Mesenchymal stem cell (in vitro differentiated cells and primary cell): Measurements from ENCODE around the gene CPLX1.

Experiments
- DNase-seq: peaks from one replicate; pipeline ENCODE4 v3.0.0-alpha.2; 2013
- H2AFZ ChIP-seq: one replicate; pipeline ENCODE4 v1.6.1; 2013; ENCODE audit warnings: low read depth, mild to moderate bottlenecking, control low read depth, inconsistent platforms, low read length, moderate library complexity
- H2AK5ac ChIP-seq: 2 replicates; pipeline ENCODE4 v1.6.1; 2013; ENCODE audit warnings: low read length, moderate library complexity, mild to moderate bottlenecking, inconsistent platforms; ENCODE audit not compliant: severe bottlenecking
- H2BK120ac ChIP-seq: one replicate; pipeline ENCODE4 v1.6.1; 2013; ENCODE audit warnings: low read depth, mild to moderate bottlenecking, inconsistent platforms, low read length, moderate library complexity
- H2BK12ac ChIP-seq, 2 experiments: one replicate each; pipeline ENCODE4 v1.6.1; 2013; ENCODE audit warnings: inconsistent platforms in 2 of 2, low read length in 2 of 2, mild to moderate bottlenecking in 2 of 2, moderate library complexity in 2 of 2, control low read depth in 1 of 2
- H2BK15ac ChIP-seq: one replicate; pipeline ENCODE4 v1.6.1; 2013; ENCODE audit warnings: mild to moderate bottlenecking, low read depth, inconsistent platforms; ENCODE audit not compliant: poor library complexity, severe bottlenecking
- H2BK5ac ChIP-seq: 2 replicates; pipeline ENCODE4 v1.6.1; 2013; ENCODE audit warnings: low read depth, mild to moderate bottlenecking, low read length, control low read depth, inconsistent platforms; ENCODE audit not compliant: poor library complexity, severe bottlenecking
- H3K14ac ChIP-seq, 2 experiments: one replicate each; pipeline ENCODE4 v1.6.1; 2013; ENCODE audit warnings: inconsistent platforms in 2 of 2, low read length in 2 of 2, control low read depth in 1 of 2, mild to moderate bottlenecking in 1 of 2, moderate library complexity in 1 of 2
- H3K18ac ChIP-seq, 2 experiments: one replicate each; pipeline ENCODE4 v1.6.1; 2013; ENCODE audit warnings: inconsistent platforms in 2 of 2, low read length in 2 of 2, control low read depth in 1 of 2, low read depth in 1 of 2, mild to moderate bottlenecking in 1 of 2
- H3K23ac ChIP-seq, 2 experiments: one replicate each; pipeline ENCODE4 v1.6.1; 2013; ENCODE audit warnings: inconsistent platforms in 2 of 2, low read length in 2 of 2, mild to moderate bottlenecking in 2 of 2, moderate library complexity in 2 of 2, control low read depth in 1 of 2
- H3K27ac ChIP-seq: 2 replicates; pipeline ENCODE4 v1.5.1; 2013; ENCODE audit warnings: mild to moderate bottlenecking, moderate library complexity, low read length, control low read depth, inconsistent platforms; ENCODE audit not compliant: poor library complexity, severe bottlenecking
- H3K27me3 ChIP-seq, 2 experiments: 2 replicates each; pipeline versions ENCODE4 v1.6.1 to v1.7.0; 2013; ENCODE audit warnings: low read length in 2 of 2, mild to moderate bottlenecking in 2 of 2, moderate library complexity in 2 of 2, control low read depth in 1 of 2, inconsistent platforms in 1 of 2; ENCODE audit not compliant: control insufficient read depth in 1 of 2, insufficient read depth in 1 of 2
- H3K36me3 ChIP-seq, 2 experiments: 2 replicates each; pipeline versions ENCODE4 v1.6.1 to v1.7.0; 2013; ENCODE audit warnings: low read length in 2 of 2, control low read depth in 1 of 2, inconsistent platforms in 1 of 2, low read depth in 1 of 2, mild to moderate bottlenecking in 1 of 2; ENCODE audit not compliant: insufficient read depth in 2 of 2, control insufficient read depth in 1 of 2
- H3K4ac ChIP-seq, 2 experiments: one replicate each; pipeline ENCODE4 v1.6.1; 2013; ENCODE audit warnings: inconsistent platforms in 2 of 2, low read length in 2 of 2, mild to moderate bottlenecking in 2 of 2, moderate library complexity in 2 of 2, control low read depth in 1 of 2, low read depth in 1 of 2
- H3K4me1 ChIP-seq: 2 replicates; pipeline ENCODE4 v1.6.1; 2013; ENCODE audit warnings: low read depth, low read length, control low read depth; ENCODE audit not compliant: control insufficient read depth, insufficient read depth
- H3K4me2 ChIP-seq: 2 replicates; pipeline ENCODE4 v1.6.1; 2013; ENCODE audit warnings: low read length, mild to moderate bottlenecking, inconsistent platforms; ENCODE audit not compliant: poor library complexity, severe bottlenecking
- H3K4me3 ChIP-seq, 2 experiments: 2 replicates each; pipeline versions ENCODE4 v1.5.1 to v1.7.0; 2013; ENCODE audit warnings: low read length in 2 of 2, mild to moderate bottlenecking in 2 of 2, control low read depth in 1 of 2, low read depth in 1 of 2; ENCODE audit not compliant: insufficient read depth in 1 of 2
- H3K79me1 ChIP-seq: replicated peaks from 2 replicates; pipeline ENCODE4 v1.6.1; 2013; ENCODE audit warnings: mild to moderate bottlenecking, control low read depth, low read length, inconsistent platforms; ENCODE audit not compliant: poor library complexity, severe bottlenecking
- H3K9ac ChIP-seq: 2 replicates; pipeline ENCODE4 v1.7.0; 2013; ENCODE audit warnings: mild to moderate bottlenecking, low read length, moderate library complexity
- H3K9me3 ChIP-seq: 2 replicates; pipeline ENCODE4 v1.7.0; 2013; ENCODE audit warnings: mild to moderate bottlenecking, low read length; ENCODE audit not compliant: control insufficient read depth
- H4K8ac ChIP-seq: one replicate; pipeline ENCODE4 v1.6.1; 2013; ENCODE audit warnings: inconsistent platforms, mild to moderate bottlenecking, low read length, moderate library complexity
- H4K91ac ChIP-seq: one replicate; pipeline ENCODE4 v1.6.1; 2013; ENCODE audit warnings: mild to moderate bottlenecking, low read length, inconsistent platforms
- WGBS: methylation state at CpG from one replicate; pipeline ENCODE4 v1.1.7; 2013; ENCODE audit warnings: mixed read lengths; 5-methylcytosine and 5-hydroxymethylcytosine counted together

CPLX1 gene

GRCh38 chr4:794900-795725 is 30.8 kb downstream of the CPLX1 start:
- no peak overlapping the region for H2AFZ ChIP-seq
- H3K14ac ChIP-seq: no peak overlapping the region
- no peak overlapping the region for H3K18ac ChIP-seq
- peak overlapping the region; percentile 22 to 53 for H3K4me3 ChIP-seq
- H3K4me2 ChIP-seq: no peak overlapping the region
- 15% methylated on average over 53 of the region's 71 CpGs for WGBS
- H4K8ac ChIP-seq: no peak overlapping the region
- H2BK120ac ChIP-seq: no peak overlapping the region
- H2BK15ac ChIP-seq: peak overlapping the region; percentile 67
- H2AK5ac ChIP-seq: no peak overlapping the region
- H3K9ac ChIP-seq: no peak overlapping the region
- peaks cover 64 to 74% of the 10 kb centered on the region in 2 experiments for H3K27me3 ChIP-seq
- H3K23ac ChIP-seq: peak overlapping the region in 1 of 2 experiments; percentile 70
- H3K79me1 ChIP-seq: no peaks in the 10 kb centered on the region
- H2BK5ac ChIP-seq: no peak overlapping the region
- H2BK12ac ChIP-seq: no peak overlapping the region
- no peak for DNase-seq
- no peak overlapping the region for H3K4ac ChIP-seq
- H3K4me1 ChIP-seq: peaks cover 23% of the 10 kb centered on the region
- no peak overlapping the region for H4K91ac ChIP-seq
- peaks cover 0 to 3% of the 10 kb centered on the region in 2 experiments for H3K36me3 ChIP-seq
- H3K9me3 ChIP-seq: no peaks in the 10 kb centered on the region
- H3K27ac ChIP-seq: no peak overlapping the region

- H3K79me1 ChIP-seq: no peaks in the 10 kb centered on the region
- WGBS: 57% methylated on average over 19 of the region's 19 CpGs
- H3K9ac ChIP-seq: no peak overlapping the region
- H3K4me2 ChIP-seq: no peak overlapping the region
- H2AFZ ChIP-seq: no peak overlapping the region
- peaks cover 22% of the 10 kb centered on the region for H3K4me1 ChIP-seq
- no peak overlapping the region for H2BK120ac ChIP-seq
- no peak overlapping the region for H2BK12ac ChIP-seq
- DNase-seq: no peak
- H3K36me3 ChIP-seq: peaks cover 0 to 3% of the 10 kb centered on the region in 2 experiments
- no peak overlapping the region for H3K18ac ChIP-seq
- no peak overlapping the region for H3K4me3 ChIP-seq
- no peak overlapping the region for H3K14ac ChIP-seq
- H3K27me3 ChIP-seq: peaks cover 69 to 75% of the 10 kb centered on the region in 2 experiments
- H3K9me3 ChIP-seq: no peaks in the 10 kb centered on the region
- no peak overlapping the region for H2BK5ac ChIP-seq
- H3K27ac ChIP-seq: no peak overlapping the region
- H3K4ac ChIP-seq: no peak overlapping the region
- no peak overlapping the region for H2AK5ac ChIP-seq
- H2BK15ac ChIP-seq: no peak overlapping the region
- H3K23ac ChIP-seq: peak overlapping the region in 1 of 2 experiments; percentile 61
- no peak overlapping the region for H4K8ac ChIP-seq
- no peak overlapping the region for H4K91ac ChIP-seq
Measured at GRCh38 chr4:793941-794621, 31.8 kb downstream of the CPLX1 start.

- no peak overlapping the region for H3K27ac ChIP-seq
- H3K4ac ChIP-seq: no peak overlapping the region
- no peaks in the 10 kb centered on the region for H3K79me1 ChIP-seq
- H2AK5ac ChIP-seq: no peak overlapping the region
- WGBS: 65% methylated on average over 17 of the region's 19 CpGs
- H3K4me1 ChIP-seq: peaks cover 20% of the 10 kb centered on the region
- H3K27me3 ChIP-seq: peaks cover 75 to 80% of the 10 kb centered on the region in 2 experiments
- H2BK15ac ChIP-seq: no peak overlapping the region
- DNase-seq: no peak
- peak overlapping the region; percentile 48 for H4K91ac ChIP-seq
- no peak overlapping the region for H3K23ac ChIP-seq
- no peak overlapping the region for H3K4me2 ChIP-seq
- H3K9ac ChIP-seq: no peak overlapping the region
- H3K18ac ChIP-seq: no peak overlapping the region
- peak overlapping the region in 1 of 2 experiments; percentile 26 for H3K4me3 ChIP-seq
- H4K8ac ChIP-seq: no peak overlapping the region
- peaks cover 0 to 3% of the 10 kb centered on the region in 2 experiments for H3K36me3 ChIP-seq
- H2AFZ ChIP-seq: no peak overlapping the region
- H2BK12ac ChIP-seq: no peak overlapping the region
- H3K9me3 ChIP-seq: no peaks in the 10 kb centered on the region
- no peak overlapping the region for H2BK5ac ChIP-seq
- no peak overlapping the region for H3K14ac ChIP-seq
- H2BK120ac ChIP-seq: no peak overlapping the region
Measured at GRCh38 chr4:793093-793861, 32.7 kb downstream of the CPLX1 start.
